SK-N-SH (cell line): ENCODE measurements around the gene GAP43. TPM values are rescaled to one million over a fixed set of nuclear protein-coding genes. Genes with fewer than 3 reads are reported as not detected.

Experiments used
- CTCF ChIA-PET: fragments of 300-600, 350-600 bp; formaldehyde crosslinking; extraction: SDS; loops from one replicate; lab custom pipeline; 2021; lab: Yijun Ruan, JAX
- POLR2A ChIA-PET: fragments of 350-600 bp; sonication (Branson Sonifier 250); formaldehyde crosslinking; extraction: SDS; loops from one replicate; lab custom pipeline; 2020; ENCODE audit warnings: antibody characterized with exemption, inconsistent platforms; lab: Yijun Ruan, JAX
- DNase-seq: peaks from one replicate; pipeline ENCODE4 v3.0.0; 2012
- H2AFZ ChIP-seq: fragments of 200-600 bp; sonication (generic); 2 replicates; pipeline ENCODE4 v1.8.1; 2016; ENCODE audit warnings: antibody characterized with exemption, mild to moderate bottlenecking, low read depth
- H3F3A ChIP-seq: fragments of 200-600 bp; sonication (generic); replicated peaks from 2 replicates; pipeline ENCODE3; 2016; ENCODE audit warnings: antibody characterized with exemption, mild to moderate bottlenecking; ENCODE audit not compliant: insufficient read depth
- H3K27ac ChIP-seq, 2 experiments: fragments of 200-500 bp in 1 of 2; fragments of 200-600 bp in 1 of 2; sonication (Bioruptor generic) in 1 of 2; sonication (generic), shearing (Covaris generic) in 1 of 2; 2 replicates each; pipeline versions ENCODE4 v1.5.1 to v1.6.1; 2014 to 2016; ENCODE audit warnings: low read depth in 2 of 2, inconsistent platforms in 1 of 2, low read length in 1 of 2, mild to moderate bottlenecking in 1 of 2, mixed read lengths in 1 of 2
- H3K27me3 ChIP-seq: fragments of 200-600 bp; sonication (generic), shearing (Covaris generic); 2 replicates; pipeline ENCODE4 v1.6.1; 2016; ENCODE audit warnings: mixed run types; ENCODE audit not compliant: insufficient read depth
- H3K36me3 ChIP-seq, 2 experiments: fragments of 200-500 bp in 1 of 2; fragments of 200-600 bp in 1 of 2; sonication (Bioruptor generic) in 1 of 2; sonication (generic) in 1 of 2; replicated peaks in 1 of 2; 2 replicates each; pipeline versions ENCODE3 to v1.5.1; 2014 to 2016; ENCODE audit warnings: low read length in 1 of 2, mild to moderate bottlenecking in 1 of 2; ENCODE audit not compliant: insufficient read depth in 2 of 2, control insufficient read depth in 1 of 2
- H3K4me1 ChIP-seq, 2 experiments: fragments of 200-500 bp in 1 of 2; fragments of 200-600 bp in 1 of 2; sonication (Bioruptor generic) in 1 of 2; sonication (generic), shearing (Covaris generic) in 1 of 2; 2 replicates each; pipeline versions ENCODE4 v1.5.1 to v1.6.1; 2014 to 2016; ENCODE audit warnings: low read depth in 1 of 2, low read length in 1 of 2, mixed run types in 1 of 2; ENCODE audit not compliant: insufficient read depth in 2 of 2, control insufficient read depth in 1 of 2
- H3K4me2 ChIP-seq: fragments of 200-600 bp; sonication (generic), shearing (Covaris generic); 2 replicates; pipeline ENCODE4 v1.6.1; 2017; ENCODE audit warnings: mixed run types
- H3K4me3 ChIP-seq, 2 experiments: fragments of 200-500 bp in 1 of 2; fragments of 200-600 bp in 1 of 2; sonication (Bioruptor generic) in 1 of 2; sonication (generic), shearing (Covaris generic) in 1 of 2; 2 replicates each; pipeline versions ENCODE4 v1.5.1 to v1.8.1; 2014 to 2016; ENCODE audit warnings: low read depth in 2 of 2, inconsistent platforms in 1 of 2, low read length in 1 of 2, mild to moderate bottlenecking in 1 of 2, mixed read lengths in 1 of 2, moderate library complexity in 1 of 2
- H3K79me2 ChIP-seq: fragments of 200-600 bp; sonication (generic); 2 replicates; pipeline ENCODE4 v1.8.1; 2017; ENCODE audit warnings: mild to moderate bottlenecking; ENCODE audit not compliant: insufficient read depth
- H3K9ac ChIP-seq: fragments of 200-600 bp; sonication (generic); 2 replicates; pipeline ENCODE4 v1.6.1; 2017; ENCODE audit warnings: mixed run types
- H3K9me2 ChIP-seq: fragments of 200-600 bp; sonication (generic); 2 replicates; pipeline ENCODE4 v1.6.1; 2017; ENCODE audit warnings: mixed run types
- H3K9me3 ChIP-seq: fragments of 200-600 bp; sonication (generic); 2 replicates; pipeline ENCODE4 v1.6.1; 2017; ENCODE audit warnings: mixed run types, mild to moderate bottlenecking, moderate library complexity
- H4K20me1 ChIP-seq: fragments of 200-600 bp; sonication (generic); 2 replicates; pipeline ENCODE4 v1.6.1; 2017; ENCODE audit warnings: mild to moderate bottlenecking, mixed run types; ENCODE audit not compliant: insufficient read depth
- CTCF ChIP-seq: fragments of 200-600 bp; sonication (generic); IDR thresholded peaks from 2 replicates; pipeline ENCODE4 v1.6.1; 2017; ENCODE audit warnings: antibody characterized with exemption, mild to moderate bottlenecking, moderate library complexity
- ELF1 ChIP-seq: IDR thresholded peaks from 2 replicates; pipeline ENCODE4 v1.4.0; 2012
- FOXM1 ChIP-seq: IDR thresholded peaks from 2 replicates; pipeline ENCODE4 v1.4.0; 2012; ENCODE audit warnings: low read depth, mild to moderate bottlenecking
- GABPA ChIP-seq: IDR thresholded peaks from 2 replicates; pipeline ENCODE4 v1.4.0; 2012; ENCODE audit warnings: low read depth, mild to moderate bottlenecking
- GATA2 ChIP-seq: sonication (generic); formaldehyde crosslinking; IDR thresholded peaks from 2 replicates; pipeline ENCODE4 v1.5.0; 2020; ENCODE audit warnings: mild to moderate bottlenecking, missing genetic modification reagents
- JUND ChIP-seq: IDR thresholded peaks from 2 replicates; pipeline ENCODE4 v1.4.0; 2012
- NFIC ChIP-seq: IDR thresholded peaks from 2 replicates; pipeline ENCODE4 v1.4.0; 2012; ENCODE audit warnings: borderline replicate concordance
- NRF1 ChIP-seq: IDR thresholded peaks from 2 replicates; pipeline ENCODE4 v1.6.1; 2012; ENCODE audit warnings: low read depth, mild to moderate bottlenecking, low read length
- REST ChIP-seq: IDR thresholded peaks from 2 replicates; pipeline ENCODE4 v1.6.1; 2012; ENCODE audit warnings: mild to moderate bottlenecking, low read depth, low read length, moderate library complexity
- RFX5 ChIP-seq: IDR thresholded peaks from 2 replicates; pipeline ENCODE4 v1.6.1; 2012; ENCODE audit warnings: mild to moderate bottlenecking, improper control_type of control experiment, low read length
- SIN3A ChIP-seq: IDR thresholded peaks from 2 replicates; pipeline ENCODE4 v1.6.1; 2012; ENCODE audit warnings: low read depth, mild to moderate bottlenecking, low read length, moderate library complexity, borderline replicate concordance
- TCF12 ChIP-seq: IDR thresholded peaks from 2 replicates; pipeline ENCODE4 v1.4.0; 2012
- USF1 ChIP-seq: IDR thresholded peaks from 2 replicates; pipeline ENCODE4 v1.4.0; 2012; ENCODE audit warnings: low read depth, borderline replicate concordance
- USF2 ChIP-seq: fragments of 150-350 bp; IDR thresholded peaks from 2 replicates; pipeline ENCODE4 v1.6.1; 2017; ENCODE audit warnings: antibody characterized with exemption, low read length, low read depth, borderline replicate concordance
- YY1 ChIP-seq: IDR thresholded peaks from 2 replicates; pipeline ENCODE4 v1.4.0; 2012; ENCODE audit warnings: low read depth, mild to moderate bottlenecking
- ZBTB33 ChIP-seq: IDR thresholded peaks from 2 replicates; pipeline ENCODE4 v1.4.0; 2012; ENCODE audit warnings: low read depth, borderline replicate concordance
- polyA plus RNA-seq, 3 experiments: library from polyadenylated mRNA; depleted of rRNA; stranded (reverse); fragments of >200 nt; gene quantifications; 2 replicates each; pipeline ENCODE4 v1.2.3, GENCODE V29; 2012

The GAP43 gene
- polyA plus RNA-seq, 1 of the 3 experiments (the other 2 are of a cell fraction): 14.0 TPM

- TF ChIP-seq USF1 (no peak), JUND (no peak)
Measured at GRCh38 chr3:115630850-115631249, 7.5 kb downstream of the GAP43 start (continued).

- no peaks in the 10 kb centered on the region for H4K20me1 ChIP-seq
- H3F3A ChIP-seq: no peaks in the 10 kb centered on the region
- TF ChIP-seq FOXM1 (no peak), REST (no peak), JUND (no peak), YY1 (no peak), TCF12 (no peak), NFIC (no peak), NRF1 (no peak), ZBTB33 (no peak), SIN3A (no peak), USF2 (no peak), RFX5 (no peak), GABPA (no peak), ELF1 (no peak), USF1 (no peak), GATA2 (CRISPR knock-in tag) (no peak), CTCF (no peak)
- no peak overlapping the region for H3K9ac ChIP-seq
- H3K36me3 ChIP-seq: no peaks in the 10 kb centered on the region
- no peaks in the 10 kb centered on the region; a peak in 1 of 4 replicates for H3K4me1 ChIP-seq
- no peaks in the 10 kb centered on the region for H3K79me2 ChIP-seq
- ChIA-PET CTCF (no interaction called here), POLR2A (no interaction called here)
- no peak overlapping the region for H2AFZ ChIP-seq
- H3K27me3 ChIP-seq: no peaks in the 10 kb centered on the region
- H3K9me3 ChIP-seq: no peaks in the 10 kb centered on the region
- H3K9me2 ChIP-seq: no peaks in the 10 kb centered on the region
- no peak overlapping the region for H3K27ac ChIP-seq
- no peak for DNase-seq
- no peak overlapping the region for H3K4me2 ChIP-seq
- H3K4me3 ChIP-seq: no peak overlapping the region
Measured at GRCh38 chr3:115632026-115632425, 8.7 kb downstream of the GAP43 start.
